ENCODE data around the gene PRDM15. TPM values are rescaled to one million over a fixed set of nuclear protein-coding genes. Genes with fewer than 3 reads are reported as not detected.

PRDM15 gene
- polyA plus RNA-seq, 1 donor (not counting 4 experiments of a cell fraction or from before 2014, with no cell fraction given): 5.2 TPM

GRCh38 chr21:41779659-41780058 is 99.5 kb downstream of the PRDM15 start:
- DNase-seq (ENCODE audit: low read depth, low spot score) (no peak), FAIRE-seq (no peak)
- Histone ChIP-seq H4K20me1 (ENCODE audit: control insufficient read depth, extremely low read depth, insufficient read depth, low read length) (no peaks in the 10 kb centered on the region), H3K4me1 (ENCODE audit: control insufficient read depth, extremely low read depth, insufficient read depth, low read length) (peaks cover 38% of the 10 kb centered on the region), H3K4me2 (ENCODE audit: control insufficient read depth, extremely low read depth, insufficient read depth, low read depth, low read length) (no peak overlapping the region), H3K27me3 (ENCODE audit: control insufficient read depth, extremely low read depth, insufficient read depth, low read length) (no peaks in the 10 kb centered on the region), H3K9me1 (ENCODE audit: control insufficient read depth, extremely low read depth, insufficient read depth, low read length) (no peaks in the 10 kb centered on the region), H3K36me3 (ENCODE audit: control insufficient read depth in 2 of 2, extremely low read depth in 1 of 2, insufficient read depth in 2 of 2, low read length in 2 of 2) (no peaks in the 10 kb centered on the region), H3K4me3 (ENCODE audit: control insufficient read depth in 2 of 3, extremely low read depth in 1 of 3, insufficient read depth in 2 of 3, low read depth in 1 of 3, low read length in 3 of 3) (no peak overlapping the region), H3K9ac (ENCODE audit: control insufficient read depth, extremely low read depth, insufficient read depth, low read length) (no peak overlapping the region), H3K79me2 (ENCODE audit: control insufficient read depth, insufficient read depth, low read length) (no peaks in the 10 kb centered on the region), H2AFZ (ENCODE audit: control insufficient read depth, low read length) (no peak overlapping the region), H3K9me3 (ENCODE audit: control insufficient read depth, low read depth, low read length) (no peaks in the 10 kb centered on the region), H3K27ac (ENCODE audit: control insufficient read depth, insufficient read depth, low read length) (no peak overlapping the region)
- dilution Hi-C loops (cut with MboI; ENCODE audit: extremely low pct_ligation_motif_present, low sequenced_read_pairs): no loop called here
- TF ChIP-seq CTCF (optimal IDR thresholded peaks at IDR 0.05 in 1 of 3, IDR thresholded peaks at IDR 0.05 in 1 of 3, conservative IDR thresholded peaks at IDR 0.05 in 1 of 3; ENCODE audit: extremely low read depth in 1 of 3, insufficient read depth in 2 of 3, low read length in 3 of 3) (no peak), EZH2 (IDR thresholded peaks at IDR 0.05; ENCODE audit: low read length) (no peak)

GRCh38 chr21:41778930-41779600 is 100.1 kb downstream of the PRDM15 start:
- Histone ChIP-seq H3K9me1 (ENCODE audit: control insufficient read depth, extremely low read depth, insufficient read depth, low read length) (no peaks in the 10 kb centered on the region), H3K36me3 (ENCODE audit: control insufficient read depth in 2 of 2, extremely low read depth in 1 of 2, insufficient read depth in 2 of 2, low read length in 2 of 2) (no peaks in the 10 kb centered on the region), H3K27me3 (ENCODE audit: control insufficient read depth, extremely low read depth, insufficient read depth, low read length) (no peaks in the 10 kb centered on the region), H2AFZ (ENCODE audit: control insufficient read depth, low read length) (no peak overlapping the region), H3K9ac (ENCODE audit: control insufficient read depth, extremely low read depth, insufficient read depth, low read length) (no peak overlapping the region), H3K4me1 (ENCODE audit: control insufficient read depth, extremely low read depth, insufficient read depth, low read length) (peaks cover 32% of the 10 kb centered on the region), H3K4me2 (ENCODE audit: control insufficient read depth, extremely low read depth, insufficient read depth, low read depth, low read length) (no peak overlapping the region), H3K9me3 (ENCODE audit: control insufficient read depth, low read depth, low read length) (no peaks in the 10 kb centered on the region), H4K20me1 (ENCODE audit: control insufficient read depth, extremely low read depth, insufficient read depth, low read length) (no peaks in the 10 kb centered on the region), H3K79me2 (ENCODE audit: control insufficient read depth, insufficient read depth, low read length) (no peaks in the 10 kb centered on the region), H3K27ac (ENCODE audit: control insufficient read depth, insufficient read depth, low read length) (no peak overlapping the region), H3K4me3 (ENCODE audit: control insufficient read depth in 2 of 3, extremely low read depth in 1 of 3, insufficient read depth in 2 of 3, low read depth in 1 of 3, low read length in 3 of 3) (no peak overlapping the region)
- dilution Hi-C loops (cut with MboI; ENCODE audit: extremely low pct_ligation_motif_present, low sequenced_read_pairs): no loop called here
- no peak for FAIRE-seq
- no peak for TF ChIP-seq EZH2 (IDR thresholded peaks at IDR 0.05; ENCODE audit: low read length)
- no peak for TF ChIP-seq CTCF (optimal IDR thresholded peaks at IDR 0.05 in 1 of 3, IDR thresholded peaks at IDR 0.05 in 1 of 3, conservative IDR thresholded peaks at IDR 0.05 in 1 of 3; ENCODE audit: extremely low read depth in 1 of 3, insufficient read depth in 2 of 3, low read length in 3 of 3)
- DNase-seq (ENCODE audit: low read depth, low spot score): no peak
